GM21381 (cell line): Measurements from ENCODE around the gene PKD1L1.

ENCODE experiments used
- ATAC-seq: cut with Tn5 transposase; IDR thresholded peaks from one replicate; pipeline ENCODE4 v1.9.1; 2021; ENCODE audit warnings: mild to moderate bottlenecking, moderate library complexity; ENCODE audit not compliant: unreplicated experiment

Gene PKD1L1

DNA sequence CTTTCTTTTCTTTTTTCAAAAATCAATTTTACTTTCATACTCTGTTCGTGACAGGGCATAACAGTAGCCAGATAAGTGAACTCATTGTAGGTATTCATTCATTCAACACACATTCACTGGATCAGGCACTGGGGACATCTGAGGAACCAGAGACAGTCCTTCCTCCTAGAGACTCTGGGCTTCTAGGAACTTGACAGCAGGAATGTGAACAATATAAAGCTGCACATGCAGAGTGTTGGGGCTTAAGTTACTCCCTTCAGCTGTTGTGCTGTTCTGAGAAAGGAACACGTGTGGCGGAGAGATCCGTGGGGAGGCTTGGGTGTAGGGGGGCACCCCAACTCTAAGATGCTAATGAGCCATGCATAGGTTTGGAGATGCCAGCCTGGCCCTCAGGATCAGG is 120.4 kb downstream of the PKD1L1 start:
- ATAC-seq, result no peak

DNA sequence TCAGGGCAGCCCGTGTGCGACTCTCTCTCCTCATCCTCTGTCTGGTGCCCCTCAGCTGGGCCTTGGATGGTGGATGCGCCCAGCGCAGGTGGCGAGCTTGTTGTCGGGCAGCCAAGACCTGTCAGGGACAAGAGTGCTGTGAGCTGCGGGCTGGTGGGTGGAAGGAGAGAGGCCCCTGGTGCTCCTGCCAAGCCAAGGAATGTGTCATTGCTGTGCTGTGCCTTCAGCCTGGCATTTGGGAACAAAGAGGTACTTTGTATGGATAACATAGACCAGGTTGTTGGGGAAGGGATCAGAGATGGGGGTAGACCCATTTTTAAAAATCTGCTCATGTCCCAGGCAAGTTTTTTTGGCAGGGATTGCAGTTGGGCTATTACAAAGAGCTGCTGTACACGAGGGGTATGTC is 120.9 kb downstream of the PKD1L1 start:
- ATAC-seq, result no peak

DNA sequence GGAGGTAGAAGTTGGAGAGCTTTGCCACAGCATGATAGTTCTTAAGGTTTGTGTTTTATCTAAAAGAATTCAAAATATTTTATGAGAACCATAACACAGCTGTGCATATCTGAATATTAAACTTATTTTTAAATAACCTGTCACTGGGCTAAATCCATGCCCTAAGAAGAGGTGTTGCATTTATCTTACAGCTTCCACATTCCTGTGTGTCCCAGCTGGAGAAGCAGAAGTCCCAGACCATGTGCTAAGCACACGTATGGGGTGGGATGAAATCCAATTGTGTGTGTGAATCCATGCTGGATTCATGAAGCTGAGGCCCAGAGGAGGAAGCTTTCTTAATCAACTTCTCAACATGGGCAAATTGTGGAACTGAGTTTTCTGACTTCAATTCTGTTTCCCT is 121.5 kb downstream of the PKD1L1 start:
- no peak for ATAC-seq

DNA sequence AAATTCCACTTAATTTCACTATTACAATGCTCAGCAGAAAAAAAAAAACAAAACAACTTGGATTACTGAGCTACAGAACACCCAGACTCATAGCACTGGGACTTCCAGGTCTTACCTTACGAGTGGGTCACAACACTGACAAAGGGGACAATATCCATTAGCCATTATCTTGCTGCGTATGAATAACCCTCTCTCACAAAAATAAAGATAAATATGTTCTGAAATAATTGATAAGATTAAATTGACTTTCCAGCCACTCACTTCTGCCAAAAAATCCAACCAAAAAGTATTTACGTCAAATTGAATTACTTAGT is 128.7 kb downstream of the PKD1L1 start:
- ATAC-seq, result no peak

DNA sequence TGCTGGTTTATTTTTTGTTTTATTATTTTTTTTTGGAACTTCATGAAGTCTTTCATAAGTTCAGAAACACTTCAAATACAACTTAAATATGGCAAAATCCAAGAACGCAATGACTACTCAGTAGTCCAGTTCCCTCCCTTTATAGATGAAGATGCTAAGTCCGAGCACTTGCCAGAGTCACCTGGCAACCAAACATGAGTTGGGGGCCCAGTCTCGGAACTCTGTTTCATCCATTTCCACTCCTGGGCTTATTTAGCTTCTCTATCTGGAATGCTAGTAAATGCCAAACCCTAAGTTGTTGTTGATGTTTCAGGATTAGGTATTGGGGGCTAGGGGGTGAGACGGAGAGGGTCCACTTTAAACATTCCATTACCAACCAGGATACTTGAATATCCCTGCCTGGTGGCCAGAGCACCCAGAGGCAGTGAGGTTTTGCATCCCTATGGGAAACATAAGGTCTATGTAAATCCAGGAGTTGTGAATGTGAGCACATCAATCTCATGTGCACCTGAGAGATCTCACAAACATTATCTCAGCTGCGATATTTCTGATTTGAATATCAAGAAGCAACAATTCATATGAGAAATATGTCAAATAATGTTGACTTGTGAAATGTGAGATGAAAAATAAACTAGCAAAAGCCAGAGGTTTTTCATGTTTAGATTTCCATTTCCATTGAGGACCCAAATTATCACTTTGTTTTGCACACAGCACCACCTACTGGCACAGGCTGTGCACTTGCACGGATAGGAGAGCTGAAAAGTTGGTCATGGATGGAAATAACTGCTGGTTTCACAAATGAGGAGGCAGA is 129.3 kb downstream of the PKD1L1 start:
- no peak for ATAC-seq

DNA sequence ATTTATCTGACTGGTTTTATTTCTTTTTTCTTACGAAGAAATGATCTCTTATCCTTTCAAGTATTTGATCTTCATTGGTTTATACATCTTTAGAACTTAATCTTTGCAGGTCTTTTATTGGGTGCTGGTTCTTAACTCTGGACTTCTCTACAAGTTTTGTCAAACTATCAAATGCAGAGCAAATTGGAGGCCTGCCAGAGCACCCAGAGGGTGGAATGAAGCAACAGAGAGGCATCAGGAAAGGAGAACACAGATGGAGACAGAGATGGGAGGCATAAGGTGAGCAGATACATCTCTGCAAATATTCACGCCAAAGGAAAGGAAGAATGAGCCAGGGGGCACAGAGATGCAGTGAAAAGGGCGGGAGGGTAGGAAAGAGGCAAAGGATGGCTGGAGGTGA is 130.3 kb downstream of the PKD1L1 start:
- no peak for ATAC-seq

DNA sequence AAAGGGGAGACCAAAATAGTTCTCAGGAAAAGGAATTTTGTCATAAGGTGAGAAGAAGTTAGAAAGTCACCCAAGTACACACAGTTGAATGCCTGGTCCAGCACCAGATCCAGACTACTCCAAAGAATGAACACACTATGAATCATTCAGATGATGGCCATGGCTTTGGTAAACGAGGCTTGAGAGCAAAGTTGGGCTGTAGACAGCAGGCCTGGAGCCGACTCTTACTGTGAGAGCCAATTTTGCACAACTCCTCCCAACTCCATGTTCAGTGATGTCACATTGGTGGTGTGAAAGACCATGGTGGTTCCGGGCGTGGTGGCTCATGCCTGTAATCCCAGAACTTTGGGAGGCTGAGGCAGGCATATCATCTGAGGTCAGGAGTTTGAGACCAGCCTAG is 131.6 kb downstream of the PKD1L1 start:
- ATAC-seq, result no peak

DNA sequence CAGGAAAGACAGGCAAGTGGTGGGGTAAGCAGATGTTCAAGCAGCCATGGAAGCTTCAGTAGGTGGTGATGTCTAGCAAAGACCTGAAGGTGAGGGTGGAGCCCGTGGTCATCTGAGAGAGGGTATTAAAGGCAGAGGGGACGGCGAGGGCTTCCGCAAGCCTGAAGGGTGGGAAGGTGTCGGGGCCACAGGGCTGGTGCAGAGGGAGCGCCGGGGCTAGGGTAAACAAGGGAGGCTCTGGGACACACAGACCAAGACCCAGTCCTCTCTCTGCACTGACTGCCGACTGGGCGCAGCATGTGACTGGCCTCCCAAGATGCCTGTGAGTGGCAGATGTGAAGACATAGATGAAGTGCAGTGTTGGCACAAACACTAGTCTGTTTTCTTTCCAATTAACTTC is 132.4 kb downstream of the PKD1L1 start:
- no peak for ATAC-seq

DNA sequence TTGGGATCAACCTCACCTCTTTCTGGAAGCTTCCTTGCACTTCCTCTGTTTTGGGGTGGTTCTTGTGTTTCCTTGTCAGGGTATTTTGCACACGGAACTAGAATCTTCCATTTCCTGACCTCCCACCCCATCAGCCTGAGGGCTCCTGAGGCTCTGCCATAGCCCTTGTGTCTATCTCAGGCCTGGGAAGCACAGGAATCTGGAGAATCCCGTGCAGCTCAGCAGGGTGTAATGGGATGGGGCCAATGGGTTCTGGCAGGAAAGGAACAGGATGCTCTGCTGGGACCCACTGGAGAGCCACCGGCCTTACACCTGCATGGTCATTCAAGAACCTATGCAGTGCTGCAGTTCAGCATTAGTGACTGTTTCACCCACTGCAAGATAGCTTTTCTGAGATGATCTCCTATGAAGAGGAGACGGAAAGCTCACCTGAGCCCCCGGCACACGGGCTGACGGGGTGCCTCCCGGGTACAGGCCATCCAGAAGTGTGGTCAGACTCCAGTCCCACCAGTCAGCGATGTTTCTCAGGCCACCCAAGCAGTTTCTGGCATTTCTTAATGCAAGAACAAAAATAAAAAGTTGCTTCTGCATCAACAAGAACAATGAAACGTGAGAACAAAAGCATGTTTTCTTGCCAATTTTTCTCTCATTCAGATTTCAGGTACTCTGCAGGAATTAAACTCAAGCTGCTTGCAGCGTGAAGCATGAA is 133.2 kb downstream of the PKD1L1 start:
- no peak for ATAC-seq

DNA sequence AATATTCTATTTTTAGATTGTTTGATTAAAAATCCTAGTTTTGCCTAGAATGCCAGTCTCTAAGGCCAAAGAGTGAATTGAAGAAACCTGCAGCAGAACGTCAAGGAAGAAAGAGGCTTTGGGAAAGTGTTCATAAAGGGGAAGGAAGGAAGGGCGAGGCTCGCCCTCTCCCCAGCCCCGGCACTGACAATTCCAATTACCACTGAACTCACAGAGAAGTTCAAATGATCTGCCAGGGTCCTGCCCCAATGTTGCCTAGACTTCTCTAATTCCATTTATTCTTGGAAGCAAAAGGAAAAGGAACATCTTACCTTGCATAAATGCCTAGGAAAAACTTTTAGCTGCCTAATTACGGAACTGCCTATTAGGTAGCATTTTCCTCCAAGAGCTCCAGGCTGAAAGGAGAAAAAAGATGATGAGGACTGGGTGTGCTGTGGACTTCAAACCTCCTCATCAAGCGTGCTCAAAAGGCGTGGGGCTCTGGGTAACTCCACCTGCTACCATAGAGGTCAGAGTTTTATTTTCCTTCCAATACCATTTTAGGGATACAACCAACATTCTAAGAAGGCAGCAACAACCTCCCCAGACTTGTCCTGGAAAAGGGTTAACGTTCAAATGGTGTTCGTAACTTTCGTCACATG is 134.5 kb downstream of the PKD1L1 start:
- no peak for ATAC-seq

DNA sequence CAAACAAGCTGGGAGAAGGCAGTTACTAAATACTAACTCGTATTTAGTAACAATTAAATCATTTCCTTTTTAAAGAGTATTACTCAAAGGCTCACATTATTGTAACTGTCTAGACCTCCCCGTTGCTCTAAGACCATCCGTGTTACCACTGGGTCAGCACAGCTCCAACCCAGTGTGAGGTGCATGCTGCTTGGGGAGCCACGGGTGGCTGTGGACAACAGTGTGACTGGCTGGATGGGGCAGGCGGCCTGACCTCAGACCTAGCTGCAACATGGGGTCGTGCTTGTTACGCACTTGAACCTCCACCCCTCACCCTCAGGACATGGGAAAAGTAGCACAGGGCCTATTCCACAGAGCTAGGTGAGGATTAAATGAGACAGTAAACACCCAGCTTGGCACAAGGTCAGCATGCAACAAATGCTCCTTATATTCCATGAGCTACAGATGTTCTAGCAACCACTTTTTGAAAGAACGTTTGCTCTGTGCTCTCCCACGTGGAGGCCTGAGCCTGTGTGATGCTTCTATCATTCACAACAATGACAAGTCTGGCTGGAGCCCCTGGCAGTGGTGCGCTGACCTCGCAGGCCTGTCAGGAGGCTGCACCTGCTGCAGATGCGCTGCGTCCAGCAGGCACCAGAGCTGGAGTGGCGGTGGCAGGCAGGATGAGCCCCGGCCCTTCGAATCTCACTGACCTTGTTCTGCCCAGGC is 135.7 kb downstream of the PKD1L1 start:
- ATAC-seq, result no peak

DNA sequence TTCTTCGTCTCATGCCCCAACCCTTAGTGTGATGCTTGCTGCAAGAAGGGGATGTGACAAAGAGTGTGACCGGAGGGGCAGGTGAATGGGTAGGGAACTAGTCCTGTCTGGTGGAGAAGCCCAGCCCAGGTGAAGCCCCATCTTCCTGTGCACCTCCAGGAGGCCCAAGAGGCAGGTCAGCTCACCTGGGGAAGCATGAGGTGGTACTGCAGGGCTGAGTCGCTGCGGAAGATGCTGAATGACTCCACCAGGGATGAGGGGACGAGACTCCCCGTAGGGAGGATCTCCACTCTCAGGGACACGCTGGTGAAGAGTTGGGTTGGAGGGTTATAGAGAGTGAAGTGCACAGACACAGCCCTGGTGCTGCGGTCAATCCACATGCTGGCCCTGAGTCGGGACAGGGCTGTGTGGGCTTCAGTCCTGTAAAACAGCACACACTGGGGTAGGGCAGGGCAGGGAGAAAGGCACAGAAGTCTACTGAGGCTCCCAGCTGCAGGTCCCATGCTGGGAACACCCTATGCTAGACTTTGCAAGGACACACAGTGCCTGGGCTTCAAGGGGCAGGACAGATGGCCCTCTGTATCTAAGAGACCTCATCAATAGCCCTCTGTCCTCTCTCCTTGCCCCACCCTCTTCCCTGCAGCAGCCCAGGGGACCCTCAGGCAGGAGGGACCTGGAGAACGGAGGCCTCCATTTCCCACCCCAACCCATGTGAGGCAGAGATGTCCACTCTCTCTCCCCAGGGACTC is 136.5 kb downstream of the PKD1L1 start:
- ATAC-seq, result no peak

DNA sequence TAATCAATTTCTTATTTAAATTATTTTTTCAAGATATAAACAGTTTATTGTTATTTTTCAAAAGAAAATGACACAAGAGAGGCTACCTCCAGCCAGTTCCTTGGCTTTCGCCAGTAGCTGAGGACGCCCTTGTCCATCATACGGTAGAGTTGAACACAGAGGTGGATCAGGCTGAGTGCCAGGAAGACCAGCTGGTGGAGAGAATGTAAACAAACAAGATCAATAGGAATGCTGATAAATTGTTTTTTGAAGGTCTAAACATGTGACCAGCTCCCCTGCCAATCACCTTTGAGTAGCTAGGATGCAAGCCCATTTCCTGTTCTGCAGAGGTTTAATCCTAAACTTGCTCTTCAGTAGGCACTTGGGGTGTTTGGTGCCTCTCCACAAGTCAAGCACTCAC is 138.9 kb downstream of the PKD1L1 start:
- ATAC-seq, result no peak

DNA sequence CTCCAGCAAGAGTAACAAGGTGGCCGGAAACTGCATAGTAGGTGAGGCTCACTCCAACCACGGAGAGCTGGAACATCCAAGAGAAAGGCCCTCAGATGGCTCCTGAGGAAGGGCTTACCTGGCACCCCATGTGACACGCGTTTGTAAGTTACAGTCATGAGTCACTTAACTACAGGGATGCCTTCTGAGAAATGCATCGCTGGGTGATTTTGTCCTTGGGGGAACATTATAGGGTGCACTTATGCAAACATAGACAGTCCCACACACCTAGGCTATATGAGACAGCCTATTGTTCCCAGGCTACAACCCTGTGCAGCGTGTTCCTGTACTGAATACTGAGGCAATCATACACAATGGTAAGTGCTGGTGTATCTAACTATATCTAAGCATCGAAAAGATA is 139.9 kb downstream of the PKD1L1 start:
- ATAC-seq, result no peak

DNA sequence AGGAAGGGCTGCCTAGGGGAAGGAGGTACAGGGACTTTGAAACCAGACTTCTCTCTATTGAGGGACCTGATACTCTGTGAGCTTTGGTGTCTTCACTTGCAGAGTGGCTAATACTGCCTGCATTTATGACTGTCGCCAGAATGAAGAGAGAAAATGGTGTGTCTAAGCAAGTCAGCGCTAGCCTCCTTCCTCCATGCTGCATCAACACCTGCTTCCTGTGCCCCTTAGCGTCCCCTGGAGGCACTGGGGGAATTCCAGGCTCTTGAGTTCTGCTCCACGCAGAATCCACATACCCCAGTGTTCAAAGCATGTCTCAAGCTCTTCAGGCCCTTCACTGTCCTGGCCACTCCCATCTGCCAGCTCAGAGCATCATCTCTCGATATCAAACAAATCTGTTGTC is 140.5 kb downstream of the PKD1L1 start:
- no peak for ATAC-seq

DNA sequence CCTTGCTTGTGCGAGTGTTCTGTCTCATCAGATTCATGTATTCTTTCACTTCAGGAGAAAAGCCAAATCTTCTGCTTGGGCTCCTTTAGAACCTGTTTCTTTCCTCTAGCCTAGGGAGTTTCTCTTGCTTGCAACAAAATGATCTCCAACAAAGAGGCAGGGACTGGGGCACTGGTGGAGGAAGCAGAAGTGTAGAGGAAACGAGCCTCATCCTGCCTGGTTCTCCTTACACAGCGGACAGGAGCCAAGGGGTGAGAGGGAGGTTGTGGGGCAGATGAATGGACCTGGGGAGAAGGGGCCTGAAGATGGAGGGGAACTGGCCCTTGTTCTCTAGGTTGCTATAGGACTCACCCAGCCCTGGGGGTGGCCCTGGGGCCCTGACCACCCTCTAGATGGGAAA is 141.1 kb downstream of the PKD1L1 start:
- no peak for ATAC-seq

DNA sequence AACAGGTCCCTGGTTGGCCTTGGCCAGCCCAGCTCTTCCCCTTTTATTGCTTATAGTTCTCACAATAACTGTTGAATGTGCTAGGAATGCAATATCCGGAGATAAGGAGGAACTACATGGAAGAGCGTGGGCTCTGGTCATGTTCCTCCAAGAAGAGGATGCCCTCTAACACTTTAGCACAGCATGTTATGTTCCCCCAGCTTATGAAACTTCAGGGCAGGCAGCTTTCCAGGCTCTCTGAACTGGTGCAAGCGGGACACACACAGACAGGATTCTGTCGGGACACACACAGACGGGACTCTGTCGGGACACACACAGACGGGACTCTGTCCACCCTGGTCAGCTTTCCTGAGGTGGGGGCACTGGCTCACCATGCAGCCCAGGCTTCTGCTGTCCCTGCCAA is 141.6 kb downstream of the PKD1L1 start:
- ATAC-seq, result no peak

DNA sequence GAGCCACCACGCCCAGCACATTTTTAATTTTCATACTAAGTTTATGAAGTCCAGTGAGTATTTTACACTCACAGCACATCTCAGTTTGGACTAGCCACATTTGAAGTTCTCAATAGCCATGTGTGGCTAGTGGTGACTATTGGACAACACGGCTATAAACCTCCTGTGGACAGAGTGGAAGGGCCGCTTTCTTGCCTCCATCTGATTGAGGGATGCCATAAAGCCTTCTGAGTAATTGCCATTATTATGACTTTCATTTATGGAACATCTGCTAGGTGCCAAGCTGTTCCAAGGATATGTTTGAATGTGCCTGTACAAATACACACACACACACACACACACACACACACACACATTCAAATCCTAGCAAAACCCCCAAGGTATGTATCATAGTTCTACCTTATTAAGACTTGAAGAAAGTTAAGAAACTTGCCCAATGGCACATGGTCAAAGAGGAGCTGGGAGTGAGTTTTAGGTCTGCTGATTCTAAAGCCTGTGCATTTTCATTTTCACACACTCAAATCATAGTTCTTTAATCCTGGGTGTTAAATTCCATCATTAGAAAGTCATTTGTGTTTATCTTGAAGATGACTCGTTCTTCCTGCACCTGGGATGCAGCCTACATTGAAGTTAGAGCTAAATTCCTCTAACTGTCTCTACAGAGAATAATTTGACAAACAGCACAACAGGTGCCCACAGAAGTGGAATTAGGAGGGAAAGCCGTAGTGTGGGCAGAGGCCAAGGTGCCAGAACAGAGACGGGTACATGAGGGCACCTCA is 143.3 kb downstream of the PKD1L1 start:
- ATAC-seq, result no peak

DNA sequence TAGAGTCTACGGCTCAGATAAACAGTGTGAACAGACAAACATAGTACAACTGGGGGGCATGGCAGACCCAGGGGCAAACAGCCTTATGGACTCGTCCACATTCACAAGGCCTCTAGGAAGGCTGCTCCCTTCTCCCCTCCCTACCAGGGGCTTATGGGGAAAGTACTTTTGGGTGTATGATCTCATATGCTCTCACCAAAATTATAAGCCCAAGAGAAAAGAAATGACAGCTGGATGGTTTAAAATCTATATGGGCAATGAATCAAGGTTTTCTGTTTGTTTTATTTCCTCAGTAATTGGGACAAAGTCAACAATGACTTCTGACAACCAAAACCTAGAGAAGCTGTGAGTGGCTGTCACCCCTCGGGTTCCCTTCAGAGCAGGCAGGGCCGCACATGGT is 144.4 kb downstream of the PKD1L1 start:
- no peak for ATAC-seq

DNA sequence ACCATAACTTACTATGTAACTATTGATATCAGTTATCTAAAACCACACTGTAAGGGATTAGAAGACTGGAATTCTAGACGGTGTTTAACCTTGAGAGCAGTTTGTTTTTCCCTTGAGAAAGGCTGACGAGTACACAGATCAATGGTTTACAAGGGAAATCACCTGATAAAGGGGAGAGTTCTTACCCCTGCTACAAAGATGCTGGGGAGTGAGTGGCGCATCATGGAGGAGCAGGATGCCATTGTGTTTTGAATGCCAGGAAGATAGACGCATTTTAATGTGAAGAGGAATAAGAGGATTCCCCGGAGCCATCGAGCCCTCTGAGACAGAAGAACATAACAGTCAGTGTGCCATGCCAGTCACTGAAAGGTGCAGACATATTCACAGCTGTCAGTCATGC is 145.2 kb downstream of the PKD1L1 start:
- no peak for ATAC-seq
